H4 (cell line): ENCODE data around the gene ERCC8. TPM values are rescaled to one million over a fixed set of nuclear protein-coding genes. Genes with fewer than 3 reads are reported as not detected.
A peak's percentile ranks its signal among the peaks of the same experiment; 100 is the strongest.
"Not testable (repeated sequence)": the region's sequence is repeated elsewhere in the genome, so short reads cannot be mapped to it uniquely, and the experiment has no call there.

ENCODE experiments used
- DNase-seq: peaks from one replicate; pipeline ENCODE4 v3.0.0-alpha.2; 2015; ENCODE audit warnings: low spot score
- total RNA-seq: library from RNA; depleted of rRNA; stranded (reverse); fragments of >200 nt; shearing (Covaris generic); gene quantifications from 2 replicates; pipeline ENCODE4 v1.2.3, GENCODE V29; 2014; rRNA removed

ERCC8 gene
- 37.2 and 44.9 TPM in 2 replicates for total RNA-seq

DNA sequence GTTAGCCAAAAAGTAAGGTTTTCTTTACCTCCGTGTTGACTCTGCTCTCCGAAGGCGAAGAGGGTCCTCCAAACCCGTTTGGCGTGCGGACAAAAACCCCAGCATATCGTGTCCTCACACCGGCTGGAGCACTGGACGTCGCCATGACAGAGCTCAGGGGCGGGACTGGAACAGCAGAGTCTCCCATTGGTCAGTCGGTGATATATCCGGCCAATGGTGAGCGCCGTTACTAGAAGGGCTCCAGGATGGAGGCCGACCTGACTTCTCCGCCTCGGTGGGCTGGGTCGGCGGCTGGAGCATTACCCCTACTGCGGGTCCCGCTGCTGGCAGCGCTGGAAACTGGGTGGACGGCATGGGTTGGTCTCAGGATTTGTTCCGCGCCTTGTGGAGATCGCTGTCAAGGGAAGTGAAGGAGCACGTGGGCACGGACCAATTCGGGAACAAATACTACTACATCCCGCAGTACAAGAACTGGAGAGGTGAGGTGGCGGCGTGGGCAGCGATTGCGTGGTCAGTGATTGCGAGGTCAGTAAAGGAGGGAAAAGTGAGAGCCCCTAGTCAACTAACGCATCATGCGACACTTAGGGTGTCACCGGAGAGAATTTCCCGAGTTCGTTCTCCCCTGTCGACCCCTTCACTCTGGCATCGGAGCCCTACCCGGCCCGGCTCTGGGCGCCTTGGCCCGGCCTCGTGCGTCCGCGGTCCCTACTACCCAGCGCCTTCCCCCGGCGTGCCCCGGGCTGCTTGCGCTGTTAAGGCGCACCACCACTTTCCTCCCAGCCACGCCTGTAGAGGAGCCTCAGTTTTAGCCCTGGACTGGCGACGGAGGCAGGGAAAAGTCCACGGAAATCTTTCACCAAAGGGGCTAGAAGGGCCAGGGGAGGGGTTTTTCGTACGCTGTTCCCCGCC is at the start of gene ERCC8, which contains the start of gene NDUFAF2:
Gene ERCC8 (minus strand): TSS at position 167 of the 909 bp plus-strand sequence. CDS start 62 bp downstream, at position 105.
Gene NDUFAF2 (plus strand): TSS at position 302 of the 909 bp plus-strand sequence. CDS start 51 bp downstream, at position 353.
- peak; percentile 89 for DNase-seq

- DNase-seq, result no peak
Observed at GRCh38 chr5:60993875-60994571, 49.2 kb upstream of the ERCC8 start.

DNA sequence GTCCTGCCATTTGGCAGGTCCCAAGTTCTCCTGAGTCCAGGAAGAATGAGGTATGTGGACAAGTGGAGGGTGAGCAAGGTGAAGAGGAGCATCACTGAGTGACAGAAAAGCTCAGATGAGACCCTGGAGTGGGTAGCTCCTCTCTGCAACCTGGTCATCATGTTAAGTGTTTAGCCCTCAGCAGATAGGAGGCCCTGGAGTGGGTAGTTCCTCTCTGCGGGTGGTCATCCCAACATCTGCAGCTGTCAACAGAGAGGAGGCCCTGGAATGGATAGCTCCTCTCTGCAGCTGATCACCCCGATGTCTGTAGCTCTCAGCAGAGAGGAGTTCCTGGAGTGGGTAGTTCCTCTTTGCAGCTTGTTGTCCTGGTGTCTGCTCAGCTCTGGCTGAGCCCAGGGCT is 48.6 kb upstream of the ERCC8 start:
- DNase-seq, result no peak

- DNase-seq, result no peak
Observed at GRCh38 chr5:60992871-60993270, 48.0 kb upstream of the ERCC8 start.

GRCh38 chr5:60989790-60990189 is 44.9 kb upstream of the ERCC8 start:
- DNase-seq, result no peak

- not testable (repeated sequence) for DNase-seq
Observed at GRCh38 chr5:60982127-60982526, 37.3 kb upstream of the ERCC8 start.

DNA sequence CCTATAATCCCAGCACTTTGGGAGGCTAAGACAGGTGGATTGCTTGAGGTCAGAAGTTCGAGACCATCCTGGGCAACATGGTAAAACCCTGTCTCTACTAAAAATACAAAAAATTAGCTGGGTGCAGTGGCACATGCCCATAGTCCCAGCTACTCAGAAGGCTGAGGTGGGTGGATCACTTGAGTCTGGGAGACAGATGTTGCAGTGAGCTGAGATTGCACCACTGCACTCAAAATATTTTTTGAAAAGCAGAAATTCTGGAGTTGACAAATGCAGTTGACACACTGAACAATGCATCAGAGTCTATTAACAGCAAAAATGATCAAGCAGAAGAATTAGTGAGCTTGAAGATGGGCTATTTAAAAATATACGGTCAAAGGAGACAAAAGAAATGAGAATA is 35.6 kb upstream of the ERCC8 start:
- DNase-seq, result no peak

DNA sequence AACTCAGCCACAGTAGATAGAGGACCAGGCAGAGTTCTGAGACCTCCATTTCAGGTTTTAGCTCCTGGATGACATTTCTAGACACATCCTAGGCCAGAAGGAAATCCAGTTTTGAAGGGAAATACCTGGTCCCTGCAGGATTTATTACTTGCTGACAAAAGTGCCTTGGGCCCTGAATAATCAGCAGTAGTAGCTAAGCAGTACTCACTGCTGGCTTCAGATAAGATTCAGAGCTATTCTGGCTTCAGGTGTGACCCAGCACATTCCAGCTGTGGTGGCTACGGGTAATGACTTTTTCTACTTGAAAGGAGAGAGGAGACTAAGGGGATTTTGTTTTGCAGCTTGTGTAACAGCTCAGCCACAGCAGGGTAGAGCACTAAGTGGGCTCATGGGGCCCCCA is 34.1 kb upstream of the ERCC8 start:
- no peak for DNase-seq

- DNase-seq, result no peak
Observed at GRCh38 chr5:60977956-60978737, 33.3 kb upstream of the ERCC8 start.

DNA sequence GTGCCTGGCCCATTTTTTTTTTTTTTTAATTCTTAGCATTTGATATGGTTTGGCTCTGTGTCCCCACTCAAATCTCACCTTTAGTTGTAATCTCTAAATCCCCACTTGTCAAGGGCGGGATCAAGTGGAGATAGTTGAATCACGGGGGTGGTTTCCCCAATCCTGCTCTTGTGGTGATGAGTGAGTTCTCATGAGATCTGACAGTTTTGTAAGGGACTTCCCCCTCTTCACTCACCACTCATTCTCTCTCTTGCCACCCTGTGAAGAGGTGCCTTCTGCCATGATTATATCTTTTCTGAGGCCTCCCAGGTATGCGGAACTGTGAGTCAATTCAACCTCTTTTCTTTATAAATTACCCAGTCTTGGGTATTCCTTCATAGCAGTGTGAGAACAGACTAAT is 27.4 kb upstream of the ERCC8 start:
- DNase-seq, result no peak

DNA sequence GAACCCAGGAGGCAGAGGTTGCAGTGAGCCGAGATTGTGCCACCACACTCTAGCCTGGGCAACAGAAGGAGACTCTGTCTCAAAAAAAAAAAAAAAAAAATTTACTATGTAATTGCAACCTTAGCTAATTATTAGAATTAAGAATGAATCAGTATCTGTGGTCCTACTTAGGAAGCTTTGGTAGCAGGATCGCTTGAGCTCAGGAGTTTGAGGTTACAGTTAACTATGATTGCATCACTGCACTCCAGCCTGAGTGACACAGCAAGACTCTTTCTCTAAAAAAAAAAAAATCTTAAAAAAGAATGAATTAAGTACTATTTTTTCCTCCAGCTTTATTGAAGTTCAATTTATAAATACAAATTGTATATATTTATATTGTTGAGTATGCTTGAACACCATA is 16.8 kb upstream of the ERCC8 start:
- peak; percentile 76 for DNase-seq

DNA sequence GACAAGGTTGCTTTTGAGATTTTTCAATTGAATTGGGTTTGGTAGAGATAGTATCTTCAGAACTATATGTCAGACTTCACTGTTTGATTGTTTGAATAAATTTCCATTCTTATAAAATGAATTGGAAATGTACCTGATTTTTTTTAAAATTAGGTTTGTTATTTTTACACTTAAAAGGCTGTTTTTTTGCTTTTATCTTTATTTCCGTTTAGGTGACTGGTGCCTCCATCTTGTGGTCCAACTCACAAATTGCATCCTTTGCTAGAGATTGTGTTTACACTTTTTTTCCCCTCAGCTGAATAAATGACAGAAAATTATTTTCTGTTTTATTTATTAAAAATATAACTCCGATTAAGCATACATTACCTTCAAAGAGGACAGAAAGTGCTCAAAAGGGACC is 15.7 kb upstream of the ERCC8 start:
- DNase-seq, result peak; percentile 36

DNA sequence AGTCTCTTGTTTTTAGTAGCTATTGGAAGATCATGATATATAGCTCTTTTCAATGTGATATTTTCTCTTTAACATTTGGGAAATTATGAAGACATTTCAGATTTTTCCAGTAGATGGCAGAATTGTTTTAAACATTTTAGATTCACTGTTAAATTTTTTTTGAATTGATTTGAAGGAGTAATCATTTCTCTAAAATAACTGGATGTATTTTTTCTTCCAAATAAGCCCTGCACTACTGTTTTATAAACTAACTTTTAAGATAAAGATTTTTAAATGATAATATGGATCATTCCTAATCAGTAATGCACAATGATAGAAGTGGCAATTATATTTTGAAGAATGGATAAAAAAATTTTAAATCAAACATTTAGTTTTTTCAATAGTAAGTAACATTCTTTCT is 14.3 kb upstream of the ERCC8 start:
- no peak for DNase-seq

DNA sequence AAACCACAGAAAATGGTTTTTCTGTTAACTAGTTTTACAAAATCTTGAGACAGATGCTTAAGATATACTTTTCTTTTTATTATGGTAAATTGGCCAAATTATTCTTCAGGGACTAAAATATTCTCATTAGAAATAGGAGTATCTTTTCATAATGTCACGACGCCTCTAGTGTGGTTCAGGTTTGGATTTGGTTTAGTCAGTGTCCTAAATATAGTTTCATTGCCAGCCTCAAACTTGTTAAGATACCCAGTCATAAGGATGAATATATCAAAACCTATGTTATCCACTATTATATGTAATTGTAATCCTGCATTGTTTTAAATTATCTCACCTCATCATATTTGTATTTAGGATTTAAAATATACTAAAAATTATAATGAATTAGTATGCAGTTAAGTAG is 13.8 kb upstream of the ERCC8 start:
- no peak for DNase-seq

DNA sequence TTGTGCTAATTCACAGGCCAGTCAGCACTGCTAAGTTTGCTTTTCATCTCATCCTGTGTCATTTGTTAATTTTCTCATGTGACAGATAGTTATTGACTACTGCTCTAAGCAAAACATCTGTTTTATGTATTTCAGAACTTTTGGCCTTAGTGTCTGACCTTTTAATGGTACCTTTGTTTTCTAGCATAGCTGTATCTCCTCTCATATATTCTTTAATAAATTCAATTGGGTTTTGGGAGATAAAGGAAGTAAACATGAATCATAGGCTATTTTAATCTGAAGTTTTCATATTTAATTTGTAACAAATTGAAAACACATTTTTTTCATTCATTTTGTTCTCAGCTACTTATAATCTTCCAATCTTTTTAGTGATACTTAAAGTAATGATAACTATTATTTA is 13.2 kb upstream of the ERCC8 start:
- DNase-seq, result no peak

DNA sequence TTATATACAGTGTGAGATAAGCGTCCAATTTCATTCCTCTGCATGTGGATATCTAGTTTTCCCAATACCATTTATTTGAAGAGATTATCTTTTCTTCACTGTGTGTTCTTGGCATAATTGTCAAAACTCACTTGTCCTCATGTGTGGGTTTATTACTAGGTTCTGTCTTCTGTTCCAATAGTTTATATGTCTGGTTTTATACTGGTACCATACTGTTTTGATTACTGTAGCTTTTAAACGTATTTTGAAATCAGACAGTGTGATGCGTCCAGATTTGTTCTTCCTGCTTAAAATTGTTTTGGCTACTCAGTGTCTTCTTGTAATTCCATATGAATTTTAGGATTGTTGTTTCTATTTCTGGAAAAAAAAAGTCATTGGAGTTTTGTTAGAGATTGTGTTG is 10.4 kb upstream of the ERCC8 start:
- DNase-seq, result no peak

DNA sequence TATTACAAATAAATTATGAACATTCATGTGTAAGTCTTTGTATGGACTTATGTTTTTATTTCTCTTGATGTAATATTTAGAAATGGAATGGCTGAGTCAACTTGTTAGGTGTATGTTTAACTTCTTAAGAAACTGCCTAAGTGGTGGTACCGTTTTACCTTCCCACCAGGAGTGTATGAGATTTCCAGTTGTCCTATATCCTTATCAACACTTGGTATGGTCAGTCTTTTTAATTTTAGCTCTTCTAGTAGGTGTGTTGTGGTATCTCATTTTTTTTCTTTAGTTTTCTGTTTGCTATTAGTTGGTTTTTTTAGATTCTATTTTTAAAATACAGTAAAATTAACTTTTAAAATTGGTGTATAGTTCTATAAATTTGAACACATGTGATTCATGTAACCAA is 3.9 kb upstream of the ERCC8 start:
- no peak for DNase-seq

DNA sequence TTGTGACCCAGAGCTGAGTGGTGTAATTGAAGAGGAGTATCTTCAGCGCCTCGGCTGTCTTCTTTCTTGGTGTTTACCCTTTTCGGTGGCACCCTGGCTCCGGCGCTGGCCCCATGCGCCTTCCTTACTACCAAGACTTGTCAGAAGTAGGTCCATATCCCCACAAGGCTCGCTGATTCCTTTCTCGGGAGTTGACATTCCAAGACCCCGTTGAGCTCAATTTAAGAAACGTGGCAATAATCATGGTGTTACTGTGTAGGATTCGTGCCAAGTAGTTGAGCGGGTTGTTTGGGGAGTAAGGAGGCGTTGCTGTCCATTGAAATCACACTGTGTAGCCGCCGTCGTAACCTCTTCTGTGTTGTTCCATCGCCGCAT is 930 bp upstream of the ERCC8 start:
- peak; percentile 22 for DNase-seq

GRCh38 chr5:60943624-60944023 is 1.2 kb downstream of the ERCC8 start:
- no peak for DNase-seq

GRCh38 chr5:60929024-60929423 is 15.8 kb downstream of the ERCC8 start:
- no peak for DNase-seq

DNA sequence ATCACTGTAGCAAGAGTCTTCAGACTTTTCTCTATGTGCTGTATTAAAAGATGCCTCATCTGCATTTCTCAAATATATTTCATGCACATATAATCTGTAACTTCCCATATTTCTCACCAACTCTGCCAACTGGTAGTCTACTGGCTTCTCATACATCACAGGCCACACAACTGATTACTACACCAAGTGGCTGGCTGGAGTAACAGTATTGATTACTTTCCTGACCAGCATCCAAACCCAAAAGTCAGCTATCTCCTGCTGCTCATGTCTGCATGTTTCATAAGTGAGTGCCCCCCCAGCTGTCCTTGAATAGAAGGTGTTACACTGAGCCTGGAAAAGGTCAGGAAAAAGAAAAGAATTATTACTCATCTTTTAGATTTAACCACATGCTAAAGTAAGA is 17.4 kb downstream of the ERCC8 start:
- no peak for DNase-seq

DNA sequence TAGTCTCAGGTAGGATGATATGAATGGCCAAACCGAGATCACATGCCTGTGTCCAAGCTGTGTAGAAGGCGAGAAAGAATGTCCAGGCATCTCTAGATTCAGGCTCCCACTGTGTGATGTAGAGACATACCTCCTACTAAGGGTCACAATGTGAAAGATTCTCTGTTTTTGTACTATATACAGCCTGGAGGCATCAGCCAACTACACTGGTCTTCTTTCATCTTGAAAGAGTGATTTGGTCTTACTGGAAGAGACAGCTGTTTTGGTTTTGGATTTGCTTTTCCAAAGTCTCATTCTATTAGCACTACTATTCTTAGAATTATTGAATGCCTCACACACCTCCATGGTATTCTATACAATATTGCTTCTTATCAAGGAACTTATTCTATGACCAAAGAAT is 26.4 kb downstream of the ERCC8 start:
- no peak for DNase-seq
